HFF-Myc (cell line): ENCODE data around the gene SCRN1.
A peak's percentile ranks its signal among the peaks of the same experiment; 100 is the strongest.

Experiments
- DNase-seq: peaks from one replicate; pipeline ENCODE4 v3.0.0-alpha.2; 2011; ENCODE audit warnings: low read depth; ENCODE audit errors: extremely low read depth
- H3K4me3 ChIP-seq: replicated peaks from 2 replicates; pipeline ENCODE4 v1.5.1; 2011; ENCODE audit warnings: low read depth, mild to moderate bottlenecking, control low read depth, low read length
- CTCF ChIP-seq: IDR thresholded peaks from 2 replicates; pipeline ENCODE4 v1.5.1; 2012; ENCODE audit warnings: mild to moderate bottlenecking, low read depth, low read length, control low read depth; ENCODE audit errors: missing control alignments

The SCRN1 gene

DNA sequence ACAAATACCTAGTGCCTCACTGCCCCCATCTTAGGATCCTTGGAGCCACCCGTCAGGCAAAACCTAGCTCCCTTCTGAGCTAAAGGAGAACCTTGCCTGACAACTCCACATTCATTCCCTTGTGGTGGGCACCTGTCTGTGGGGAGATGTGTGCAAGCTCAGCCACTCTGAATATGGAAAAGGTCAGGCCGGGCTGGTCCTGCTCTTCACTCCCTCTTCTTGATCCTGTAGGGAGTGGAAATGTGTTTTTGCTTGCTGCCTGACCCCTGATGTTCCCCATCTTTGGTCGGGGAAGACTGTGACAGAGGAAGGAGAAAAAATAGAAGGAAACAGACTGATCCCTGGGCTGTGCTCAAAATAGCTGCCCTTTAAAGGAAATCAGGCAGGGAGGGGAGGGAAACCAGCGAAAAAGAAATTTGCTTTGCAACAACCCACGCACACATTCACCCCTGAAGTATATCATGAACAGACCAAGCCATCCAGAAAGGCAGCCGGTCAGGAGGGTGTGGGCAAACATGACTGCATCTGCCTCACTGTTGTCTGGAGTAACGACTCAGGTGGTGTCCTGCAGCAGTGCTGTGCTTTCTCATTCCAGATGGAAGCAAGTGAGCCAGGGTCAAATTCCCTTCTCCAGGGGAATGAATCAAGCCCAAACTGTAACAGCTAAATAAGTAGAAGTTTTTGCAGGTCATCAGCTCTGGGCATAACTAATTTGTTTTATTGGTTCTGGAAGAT is 74.0 kb downstream of the SCRN1 start:
- peak; percentile 17 for DNase-seq

DNA sequence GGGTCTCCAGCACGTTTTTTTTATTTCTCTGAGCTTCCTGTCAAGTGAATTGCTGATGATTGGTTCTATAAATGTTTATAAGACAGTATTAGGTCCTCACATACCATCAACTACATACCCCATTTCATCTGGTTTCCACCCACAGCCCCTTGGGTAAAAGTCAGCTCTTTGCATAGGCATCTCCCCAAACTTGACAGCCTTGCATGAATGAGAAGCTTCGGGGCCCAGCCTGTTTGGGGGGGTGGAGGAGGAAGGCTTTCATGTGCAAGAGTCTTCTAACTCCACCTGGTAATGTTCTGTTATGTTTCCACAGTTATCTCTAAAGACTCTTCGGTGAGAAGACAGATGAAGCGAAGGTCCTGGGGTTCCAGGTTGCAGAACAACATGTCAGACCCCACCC is 75.4 kb downstream of the SCRN1 start:
- DNase-seq: no peak
- no peak for TF ChIP-seq CTCF
- H3K4me3 ChIP-seq: no peak overlapping the region

More for the DNA sequence above, 74.0 kb downstream of the SCRN1 start:
- no peak overlapping the region for H3K4me3 ChIP-seq
- TF ChIP-seq CTCF: no peak

DNA sequence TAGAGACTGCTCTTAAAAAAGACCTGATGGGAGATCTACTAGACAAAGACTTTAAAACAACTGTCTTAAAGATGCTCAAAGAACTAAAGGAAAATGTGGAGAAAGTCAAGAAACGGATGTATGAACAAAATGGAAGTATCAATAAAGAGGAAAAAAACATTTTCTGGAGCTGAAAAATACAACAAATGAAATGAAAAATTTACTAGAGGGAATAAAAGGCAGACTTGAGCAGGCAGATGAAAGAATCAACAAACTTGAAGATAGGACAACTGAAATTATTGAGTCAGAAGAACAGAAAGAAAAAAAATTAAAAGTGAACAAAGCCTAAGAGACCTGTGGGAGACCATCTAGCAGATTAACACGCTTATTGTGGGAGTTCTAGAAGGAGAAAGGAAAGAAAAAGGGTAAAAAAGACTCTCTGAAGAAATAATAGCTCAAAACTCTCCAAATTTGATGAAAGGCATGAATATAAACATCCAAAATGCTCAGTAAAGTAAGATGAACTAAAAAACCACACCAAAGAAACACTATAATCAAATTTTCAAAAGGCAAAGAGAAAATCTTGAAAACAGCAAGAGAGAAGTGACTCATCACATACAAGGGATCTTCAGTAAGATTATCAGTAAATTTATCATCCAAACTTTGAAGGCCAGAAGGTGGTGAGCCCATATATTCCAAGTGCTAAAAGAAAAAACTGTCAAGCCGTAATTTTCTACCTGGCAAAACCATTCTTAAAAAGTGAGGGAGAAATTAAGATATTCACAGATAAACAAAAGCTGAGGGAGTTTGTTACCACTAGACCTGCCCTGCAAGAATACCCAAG is 83.2 kb downstream of the SCRN1 start:
- TF ChIP-seq CTCF: no peak
- no peak overlapping the region for H3K4me3 ChIP-seq
- no peak for DNase-seq

DNA sequence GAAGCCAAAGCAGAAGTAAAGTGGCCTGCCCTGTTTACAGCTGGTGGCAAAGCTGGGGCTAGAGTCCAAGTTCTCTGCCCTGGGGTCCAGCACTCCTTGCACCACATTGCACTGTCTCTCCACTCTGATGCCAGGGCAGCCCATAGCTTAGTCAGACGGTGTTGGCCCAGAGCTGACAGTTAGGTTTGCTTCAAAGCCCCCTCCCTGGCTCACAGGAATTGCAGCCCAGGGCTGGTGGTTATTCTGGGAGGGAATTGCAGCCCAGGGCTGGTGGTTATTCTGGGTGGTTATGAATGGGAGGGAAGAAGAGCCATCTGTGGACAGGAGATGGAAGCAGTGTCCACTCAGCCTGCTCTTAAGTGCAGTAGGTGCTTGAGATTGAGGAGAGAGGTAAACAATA is 88.9 kb downstream of the SCRN1 start:
- DNase-seq: no peak
- H3K4me3 ChIP-seq: no peak overlapping the region
- TF ChIP-seq CTCF: no peak

DNA sequence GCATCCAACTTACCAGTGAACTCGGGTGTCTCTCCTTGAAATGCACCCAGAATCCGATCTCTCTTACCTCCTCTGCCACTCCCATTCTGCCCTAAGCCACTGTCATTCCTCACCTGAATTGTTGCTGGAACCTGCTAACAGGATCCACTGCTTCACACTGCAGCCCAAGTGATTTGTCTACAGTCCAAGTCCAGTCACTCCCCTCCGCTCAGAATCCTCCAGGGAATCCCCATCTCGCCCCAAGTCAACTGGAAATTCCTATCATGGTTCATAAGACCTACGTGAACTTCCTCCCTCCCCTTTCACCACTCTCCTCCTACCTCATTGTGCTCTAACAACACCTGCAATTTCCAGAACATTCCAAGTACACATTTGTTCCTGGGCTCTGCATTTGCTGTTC is 91.3 kb downstream of the SCRN1 start:
- no peak for TF ChIP-seq CTCF
- no peak overlapping the region for H3K4me3 ChIP-seq
- no peak for DNase-seq

- no peak overlapping the region for H3K4me3 ChIP-seq
- TF ChIP-seq CTCF: no peak
Measured at GRCh38 chr7:29896685-29897411, 92.8 kb downstream of the SCRN1 start.

More at GRCh38 chr7:29896685-29897411, 92.8 kb downstream of the SCRN1 start:
- DNase-seq: no peak
